Astrocyte of the cerebellum (primary cell): Measurements from ENCODE around the gene BMP5.

Experiments used
- DNase-seq: peaks from one replicate; pipeline ENCODE4 v3.0.0-alpha.2; 2011; ENCODE audit warnings: low read depth
- H3K4me3 ChIP-seq: 2 replicates; pipeline ENCODE4 v1.5.1; 2011; ENCODE audit warnings: mild to moderate bottlenecking, low read depth, low read length, moderate library complexity
- in situ Hi-C: cut with HindIII; loops from 2 replicates; pipeline ENCODE4 v1.10.0; 2017; ENCODE audit warnings: low sequenced_read_pairs
- TF ChIP-seq, protein P1 (sequence below): IDR thresholded peaks from 2 replicates; pipeline ENCODE4 v1.5.1; 2012; ENCODE audit warnings: low read length, low read depth, moderate library complexity, mild to moderate bottlenecking; ENCODE audit errors: missing control alignments

Gene BMP5

DNA sequence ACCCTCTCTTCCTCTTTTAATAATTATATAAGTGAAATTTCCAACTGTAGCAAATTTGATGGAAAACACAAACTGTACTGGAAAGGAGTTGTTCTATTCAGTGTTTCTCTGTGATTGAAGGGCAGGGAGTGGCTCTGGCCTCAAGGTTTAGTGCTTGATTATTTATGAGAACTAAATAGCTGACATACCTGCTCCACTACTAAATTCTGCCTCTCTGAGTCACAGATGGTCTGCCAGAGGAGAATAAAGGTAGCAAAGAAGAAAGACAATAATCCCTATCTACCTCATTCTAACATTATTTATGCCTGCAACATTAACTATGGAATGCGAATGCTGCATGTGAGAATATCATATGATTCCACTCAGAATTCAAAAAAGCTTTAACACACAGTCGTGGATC is 9.3 kb downstream of the BMP5 start:
- in situ Hi-C loops: no loop called here
- no peak overlapping the region for H3K4me3 ChIP-seq
- no peak for DNase-seq
- TF ChIP-seq, protein P1, sequence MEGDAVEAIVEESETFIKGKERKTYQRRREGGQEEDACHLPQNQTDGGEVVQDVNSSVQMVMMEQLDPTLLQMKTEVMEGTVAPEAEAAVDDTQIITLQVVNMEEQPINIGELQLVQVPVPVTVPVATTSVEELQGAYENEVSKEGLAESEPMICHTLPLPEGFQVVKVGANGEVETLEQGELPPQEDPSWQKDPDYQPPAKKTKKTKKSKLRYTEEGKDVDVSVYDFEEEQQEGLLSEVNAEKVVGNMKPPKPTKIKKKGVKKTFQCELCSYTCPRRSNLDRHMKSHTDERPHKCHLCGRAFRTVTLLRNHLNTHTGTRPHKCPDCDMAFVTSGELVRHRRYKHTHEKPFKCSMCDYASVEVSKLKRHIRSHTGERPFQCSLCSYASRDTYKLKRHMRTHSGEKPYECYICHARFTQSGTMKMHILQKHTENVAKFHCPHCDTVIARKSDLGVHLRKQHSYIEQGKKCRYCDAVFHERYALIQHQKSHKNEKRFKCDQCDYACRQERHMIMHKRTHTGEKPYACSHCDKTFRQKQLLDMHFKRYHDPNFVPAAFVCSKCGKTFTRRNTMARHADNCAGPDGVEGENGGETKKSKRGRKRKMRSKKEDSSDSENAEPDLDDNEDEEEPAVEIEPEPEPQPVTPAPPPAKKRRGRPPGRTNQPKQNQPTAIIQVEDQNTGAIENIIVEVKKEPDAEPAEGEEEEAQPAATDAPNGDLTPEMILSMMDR: no peak

DNA sequence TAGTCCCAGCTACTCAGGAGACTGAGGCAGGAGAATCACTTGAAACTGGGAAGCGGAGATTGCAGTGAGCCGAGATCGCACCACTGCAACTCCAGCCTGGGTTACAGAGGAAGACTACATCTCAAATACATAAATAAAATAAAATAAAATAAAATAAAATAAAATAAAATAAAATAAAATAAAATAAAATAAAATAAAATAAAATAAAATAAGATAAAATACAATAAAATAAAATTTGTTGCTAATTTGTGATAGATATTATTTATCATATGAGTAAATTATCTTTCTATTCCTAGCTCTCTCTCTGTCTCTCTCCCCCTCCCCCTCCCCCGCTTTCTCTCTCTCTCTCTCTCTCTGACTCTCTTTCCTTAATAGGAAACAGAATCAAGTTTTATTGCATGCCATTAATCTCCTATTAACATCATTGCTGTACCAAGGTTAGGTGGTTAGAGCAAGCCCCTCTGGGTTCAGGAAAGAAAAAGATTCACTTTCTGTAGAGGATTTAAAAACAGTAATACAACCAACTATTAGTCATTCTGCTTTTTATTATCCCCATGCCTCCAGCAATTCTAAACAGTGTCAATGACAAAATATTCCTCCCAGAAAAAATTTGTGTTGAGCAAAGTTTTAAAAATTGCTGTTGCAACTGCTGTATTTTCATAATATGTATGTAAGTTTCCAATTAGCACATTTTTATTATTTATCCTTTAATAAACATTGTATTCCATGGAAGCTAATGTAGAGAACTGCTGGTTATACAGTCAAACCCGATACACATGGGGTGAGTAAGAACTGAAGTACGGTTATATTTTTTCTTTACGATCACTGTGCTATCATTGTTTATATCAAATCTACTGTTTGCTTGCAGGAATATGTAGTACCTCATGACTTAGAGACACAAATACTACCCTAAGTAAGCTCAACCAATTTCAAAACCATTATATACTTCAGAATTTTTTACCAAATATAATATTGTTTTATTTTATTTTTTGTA is 22.1 kb downstream of the BMP5 start:
- no peak overlapping the region for H3K4me3 ChIP-seq
- in situ Hi-C loops: no loop called here
- TF ChIP-seq, protein P1: no peak
- DNase-seq: no peak

DNA sequence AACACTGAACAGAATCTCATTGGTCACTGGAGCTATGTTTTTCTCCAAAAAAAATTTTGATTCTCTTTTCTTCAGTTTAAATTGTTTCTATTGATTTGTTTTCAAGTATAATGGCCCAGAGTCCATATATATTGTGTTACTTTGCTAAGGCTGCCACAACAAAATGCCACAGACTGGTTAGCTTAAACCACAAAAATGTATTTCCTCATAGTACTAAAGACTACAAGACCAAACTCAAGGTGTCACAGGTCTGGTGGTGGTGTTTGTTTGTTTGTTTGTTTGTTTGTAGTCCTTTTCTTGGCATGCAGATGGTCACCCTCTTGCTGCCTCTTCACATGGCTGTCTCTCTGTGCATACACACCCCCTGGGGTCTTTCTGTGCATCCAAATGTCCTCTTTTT is 34.0 kb downstream of the BMP5 start:
- no peak for DNase-seq
- no peak overlapping the region for H3K4me3 ChIP-seq
- in situ Hi-C loops: no loop called here
- TF ChIP-seq, protein P1: no peak

DNA sequence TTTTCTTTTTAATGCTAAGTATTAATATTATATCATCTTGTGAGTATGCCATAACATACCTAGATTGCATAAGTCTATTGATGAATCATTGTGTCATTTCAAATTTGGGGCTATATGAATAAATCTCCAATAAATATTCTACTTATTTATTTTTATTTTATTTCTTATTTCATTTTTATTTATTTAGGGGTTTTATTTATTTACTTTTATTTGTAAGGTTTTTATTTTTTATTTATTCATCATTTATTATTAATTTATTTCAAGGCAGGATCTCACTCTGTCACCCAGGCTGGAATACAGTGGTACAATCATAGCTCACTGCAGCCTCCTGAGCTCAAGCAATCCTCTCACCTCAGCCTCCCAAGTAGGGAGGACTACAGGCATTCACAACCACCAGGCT is 36.3 kb downstream of the BMP5 start:
- H3K4me3 ChIP-seq: no peak overlapping the region
- in situ Hi-C loops: no loop called here
- no peak for DNase-seq
- TF ChIP-seq, protein P1: no peak

DNA sequence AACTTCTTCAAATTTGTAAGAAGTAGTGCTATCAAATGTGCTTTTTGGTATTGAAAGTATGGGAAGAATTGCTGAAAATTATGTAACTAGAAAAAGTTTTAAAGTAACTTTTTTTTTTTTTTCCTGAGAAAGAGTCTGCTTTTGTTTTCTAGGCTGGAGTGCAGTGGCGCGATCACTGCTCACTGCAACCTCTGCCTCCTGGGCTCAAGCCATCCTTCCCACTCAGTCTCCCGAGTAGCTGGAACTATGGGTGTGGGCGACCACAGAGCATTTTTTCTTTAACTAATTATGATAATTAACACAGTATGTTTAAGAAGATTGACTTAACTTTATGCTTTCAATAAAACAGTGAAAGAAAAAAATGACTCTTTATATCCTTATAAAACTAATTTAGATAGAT is 38.4 kb downstream of the BMP5 start:
- DNase-seq: no peak
- TF ChIP-seq, protein P1: no peak
- in situ Hi-C loops: no loop called here
- H3K4me3 ChIP-seq: no peak overlapping the region

DNA sequence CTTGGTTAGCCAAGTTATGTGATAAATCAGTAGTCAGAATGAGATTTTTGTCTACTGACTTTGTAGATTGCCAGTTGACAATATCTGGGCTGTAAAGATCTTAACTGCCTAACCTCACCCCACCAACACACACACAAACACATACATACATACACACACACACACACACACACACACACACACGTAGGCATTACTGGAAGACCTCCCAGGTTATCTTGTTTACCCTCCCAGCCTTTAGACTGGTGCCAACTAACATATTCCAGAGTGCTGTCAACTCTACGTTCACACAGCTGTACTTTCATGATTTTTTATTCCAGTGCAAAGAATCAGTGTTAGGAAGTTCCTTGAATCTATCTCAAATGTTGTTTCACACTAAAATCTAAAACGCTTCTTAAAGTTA is 38.9 kb downstream of the BMP5 start:
- DNase-seq: no peak
- H3K4me3 ChIP-seq: no peak overlapping the region
- in situ Hi-C loops: no loop called here
- TF ChIP-seq, protein P1: no peak
